HG03432 (cell line): ENCODE measurements around the gene ARRDC1.

Experiments used
- ATAC-seq: cut with Tn5 transposase; IDR thresholded peaks from one replicate; pipeline ENCODE4 v1.9.1; 2021; ENCODE audit warnings: mild to moderate bottlenecking, moderate library complexity; ENCODE audit not compliant: unreplicated experiment

ARRDC1 gene

GRCh38 chr9:137634016-137634415, 28.5 kb downstream of the ARRDC1 start:
- no peak for ATAC-seq

- ATAC-seq = no peak
These were observed 33.2 kb downstream of the ARRDC1 start for GRCh38 chr9:137638680-137639079.

DNA sequence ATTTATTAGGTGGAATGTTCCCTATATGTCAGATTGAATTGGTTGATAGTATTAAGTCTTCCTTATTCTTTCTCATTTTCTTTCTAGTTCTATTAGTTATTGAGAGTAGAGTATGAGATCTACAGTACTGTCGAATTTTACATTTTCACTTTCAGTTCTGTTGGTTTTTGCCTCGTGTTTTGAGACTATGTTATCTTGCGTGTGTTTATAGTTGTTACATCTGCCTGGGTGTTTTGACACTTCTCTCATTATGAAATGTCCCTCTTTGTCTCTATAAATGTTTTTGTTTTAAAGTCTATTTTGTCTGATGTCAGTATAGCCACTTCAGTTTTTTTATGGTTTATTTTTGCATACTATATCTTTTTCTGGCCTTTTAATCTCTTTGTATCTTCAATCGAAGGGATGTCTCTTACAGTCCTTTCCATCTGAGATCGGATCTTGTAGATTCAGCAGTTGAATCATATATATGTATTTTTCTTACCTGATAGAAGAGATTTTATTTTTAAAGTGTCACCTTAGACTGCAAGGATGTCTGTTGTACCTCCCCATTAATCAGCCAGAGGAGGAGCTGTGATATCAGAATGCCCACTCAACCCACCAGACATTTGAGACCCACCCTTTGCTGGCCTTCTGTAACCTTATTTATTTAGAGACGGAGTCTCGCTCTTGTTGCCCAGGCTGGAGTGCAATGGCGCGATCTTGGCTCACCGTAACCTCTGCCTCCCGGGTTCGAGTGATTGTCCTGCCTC, 34.0 kb downstream of the ARRDC1 start:
- ATAC-seq = no peak

DNA sequence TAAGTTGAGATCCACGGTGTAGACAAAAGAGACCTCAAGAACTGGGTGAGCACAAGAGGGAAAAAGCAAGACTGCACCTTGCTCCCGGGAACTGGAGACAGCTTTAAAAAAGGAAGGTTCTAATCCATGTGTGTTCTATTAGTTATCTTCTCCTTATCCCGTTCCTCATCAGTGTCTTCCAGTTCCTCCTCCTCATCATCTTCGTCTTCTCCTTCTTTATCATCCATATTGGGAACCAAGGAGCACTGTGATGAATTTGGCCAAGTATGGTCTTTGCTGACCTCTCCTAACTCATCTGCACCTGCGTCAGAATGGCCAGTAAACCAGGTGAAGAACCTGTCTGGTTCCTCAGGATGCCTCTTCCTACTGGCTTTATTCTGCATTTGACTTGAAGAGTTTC, 35.4 kb downstream of the ARRDC1 start:
- ATAC-seq = no peak

GRCh38 chr9:137642118-137642601, 36.7 kb downstream of the ARRDC1 start:
- ATAC-seq = no peak

GRCh38 chr9:137642892-137643291, 37.4 kb downstream of the ARRDC1 start:
- ATAC-seq = no peak

- ATAC-seq = no peak
These were observed 38.4 kb downstream of the ARRDC1 start for GRCh38 chr9:137643921-137644320.

DNA sequence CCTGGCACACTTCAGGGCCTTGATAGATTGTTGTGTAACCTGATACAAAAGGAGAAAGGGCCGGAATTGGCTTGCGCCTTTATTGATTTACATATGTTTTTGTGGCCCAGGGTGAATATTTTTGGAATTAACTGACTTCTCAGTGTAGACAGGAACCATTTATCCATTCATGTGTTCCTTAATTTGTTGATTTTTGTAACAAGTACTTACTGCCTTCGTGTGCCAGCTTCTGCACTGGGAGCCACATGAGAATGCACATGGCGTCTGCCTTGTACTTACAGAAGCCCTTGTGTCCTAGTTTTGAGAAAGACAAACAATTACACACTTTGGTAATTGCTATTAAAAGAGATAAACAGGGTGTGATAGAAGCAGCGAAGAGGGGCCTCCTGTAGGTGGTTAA, 39.7 kb downstream of the ARRDC1 start:
- ATAC-seq = no peak

DNA sequence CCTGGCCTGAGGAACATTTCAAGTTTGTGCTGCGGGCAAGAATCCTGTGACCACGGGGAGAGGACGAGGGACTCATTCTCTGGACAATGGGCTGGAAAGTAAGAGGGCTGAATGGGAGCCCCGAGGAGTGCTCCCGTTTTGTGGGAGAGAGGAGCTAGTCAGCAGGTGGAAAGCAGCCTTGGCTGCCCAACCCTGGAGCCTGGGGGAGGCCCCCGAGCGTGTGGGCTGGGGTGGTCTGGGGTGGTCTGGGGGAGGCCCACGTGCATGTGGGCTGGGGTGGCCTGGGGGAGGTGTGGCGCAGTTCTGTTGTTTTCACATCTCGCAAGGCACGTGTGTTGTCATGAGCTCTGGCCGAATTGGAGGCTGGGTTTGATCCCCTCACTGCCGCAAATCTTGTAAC, 40.9 kb downstream of the ARRDC1 start:
- ATAC-seq = no peak

DNA sequence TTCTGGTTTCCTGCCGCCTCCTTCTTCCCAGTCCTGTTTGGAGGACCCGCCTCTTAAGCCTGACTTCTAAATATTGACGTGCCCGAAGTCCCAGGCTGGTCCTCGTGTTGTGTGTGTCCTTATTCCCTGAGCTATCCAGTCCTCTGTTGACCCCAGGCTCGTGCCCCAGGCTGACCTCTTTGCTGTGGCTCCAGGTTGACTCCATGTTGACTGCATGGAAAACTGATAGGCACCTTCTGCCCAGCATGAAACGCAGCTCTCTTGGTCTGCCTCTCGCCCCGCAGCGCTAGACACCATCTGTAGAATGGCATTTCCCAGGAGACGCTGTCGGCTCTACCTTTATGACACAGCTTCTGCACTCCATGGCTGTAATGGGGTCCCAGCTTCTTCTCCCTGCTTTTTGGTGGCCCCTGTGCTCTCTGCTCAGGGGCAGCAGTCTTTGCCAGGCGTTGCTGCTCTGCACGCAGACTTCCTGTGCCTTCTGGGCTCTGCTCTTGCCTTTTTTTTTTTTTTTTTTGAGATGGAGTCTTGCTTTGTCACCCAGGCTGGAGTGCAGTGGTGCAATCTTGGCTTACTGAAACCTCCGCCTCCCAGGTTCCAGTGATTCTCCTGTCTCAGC, 41.7 kb downstream of the ARRDC1 start:
- ATAC-seq = no peak

- no peak for ATAC-seq
These were observed 42.9 kb downstream of the ARRDC1 start for GRCh38 chr9:137648396-137648795.

- ATAC-seq = no peak
These were observed 44.1 kb downstream of the ARRDC1 start for GRCh38 chr9:137649553-137649952.

DNA sequence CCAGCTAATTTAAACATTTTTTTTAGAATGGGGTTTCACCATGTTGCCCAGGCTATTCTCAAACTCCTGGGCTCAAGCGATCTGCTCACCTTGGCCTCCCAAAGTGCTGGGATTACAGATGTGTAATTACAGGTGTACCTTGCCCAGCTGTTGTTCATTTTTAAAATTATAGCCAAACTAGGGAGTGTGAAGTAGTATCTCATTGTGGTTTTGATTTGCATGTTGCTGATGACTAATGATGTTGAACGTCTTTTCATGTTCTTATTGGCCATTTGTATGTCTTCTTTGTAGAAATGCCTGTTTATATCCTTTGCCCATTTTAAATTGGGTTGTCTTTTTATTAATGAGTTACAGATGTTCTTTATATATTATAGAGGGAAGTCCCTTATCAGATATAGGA, 44.8 kb downstream of the ARRDC1 start:
- no peak for ATAC-seq

DNA sequence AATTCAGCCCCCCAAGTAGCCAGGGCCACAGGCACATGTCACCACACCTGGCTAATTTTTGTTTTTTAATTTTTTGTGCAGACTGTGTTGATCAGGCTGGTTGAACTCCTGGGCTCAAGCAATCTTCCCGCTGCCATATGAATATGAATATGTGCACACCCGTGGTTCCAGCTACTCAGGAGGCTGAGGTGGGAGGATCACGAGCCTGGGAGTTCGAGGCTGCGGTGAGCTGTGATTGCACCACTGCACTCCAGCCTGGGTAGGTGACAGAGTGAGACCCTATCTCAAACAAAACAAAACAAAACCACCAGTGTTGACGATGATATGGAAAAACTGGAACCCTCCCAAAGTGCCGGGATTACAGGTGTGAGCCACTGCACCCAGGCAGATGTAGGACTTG, 45.3 kb downstream of the ARRDC1 start:
- ATAC-seq = no peak

GRCh38 chr9:137656416-137656815, 50.9 kb downstream of the ARRDC1 start:
- ATAC-seq = no peak

DNA sequence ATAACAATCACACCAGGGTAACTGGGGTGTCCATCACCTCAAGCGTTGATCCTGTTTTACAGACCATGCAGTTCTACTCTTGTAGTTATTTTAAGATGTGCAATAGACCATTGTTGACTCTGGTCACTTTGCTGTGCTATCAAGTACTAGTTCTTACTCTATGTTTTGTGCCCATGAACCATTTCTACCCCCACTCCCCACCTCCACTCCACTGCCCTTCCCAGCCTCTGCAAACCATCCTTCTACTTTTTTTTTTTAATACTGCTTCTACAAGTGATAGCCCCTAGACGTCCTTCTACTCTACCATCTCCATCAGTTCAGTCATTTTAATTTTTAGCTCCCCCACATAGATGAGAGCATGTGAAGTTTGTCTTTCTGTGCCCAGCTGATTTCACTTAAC, 52.1 kb downstream of the ARRDC1 start:
- no peak for ATAC-seq

GRCh38 chr9:137658781-137659180, 53.3 kb downstream of the ARRDC1 start:
- no peak for ATAC-seq

- no peak for ATAC-seq
These were observed 54.7 kb downstream of the ARRDC1 start for GRCh38 chr9:137660144-137660543.

DNA sequence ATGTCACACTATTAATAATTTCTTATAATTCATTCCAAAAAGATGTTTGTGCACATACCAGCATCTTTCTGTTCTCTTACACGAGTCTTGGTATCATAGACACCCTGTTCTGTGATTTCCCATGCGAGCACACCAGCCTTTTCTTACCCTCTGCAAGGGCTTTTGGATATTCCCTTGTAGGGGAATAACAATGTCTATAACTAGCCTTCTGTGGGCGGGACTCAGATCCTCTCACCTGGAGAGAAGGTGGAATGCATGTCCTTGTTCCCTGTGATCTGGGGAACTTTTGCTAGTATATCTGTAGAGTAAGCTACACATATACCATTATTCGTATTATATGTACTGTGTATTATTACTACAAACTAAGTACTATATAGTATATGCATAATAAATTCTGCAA, 58.1 kb downstream of the ARRDC1 start:
- ATAC-seq = no peak

- ATAC-seq = no peak
These were observed 59.2 kb downstream of the ARRDC1 start for GRCh38 chr9:137664676-137665075.
